ENCODE data around the gene TWF2.

The TWF2 gene

DNA sequence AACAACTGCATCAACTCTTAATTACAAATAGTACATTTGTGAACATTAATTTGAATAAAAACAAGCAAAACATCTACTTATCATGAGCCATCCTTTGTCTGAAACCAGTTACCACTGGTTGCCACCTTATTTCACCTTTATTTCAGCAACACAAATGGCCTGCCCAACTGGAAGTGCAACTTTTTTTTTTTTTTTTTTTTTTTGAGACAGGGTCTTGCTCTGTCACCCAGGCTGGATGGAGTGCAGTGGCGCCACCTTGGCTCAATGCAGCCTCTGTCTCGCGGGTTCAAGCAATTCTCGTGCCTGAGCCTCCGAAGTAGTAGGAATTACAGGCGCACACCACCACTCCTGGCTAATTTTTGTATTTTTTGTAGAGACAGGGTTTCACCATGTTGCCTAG, 26.4 kb upstream of the TWF2 start:
- H3K27ac ChIP-seq (ENCODE audit: low read depth, low read length) = no peak overlapping the region
- H3K36me3 ChIP-seq (ENCODE audit: low read length) = peaks cover 67% of the 10 kb centered on the region
- TF ChIP-seq, protein P1, sequence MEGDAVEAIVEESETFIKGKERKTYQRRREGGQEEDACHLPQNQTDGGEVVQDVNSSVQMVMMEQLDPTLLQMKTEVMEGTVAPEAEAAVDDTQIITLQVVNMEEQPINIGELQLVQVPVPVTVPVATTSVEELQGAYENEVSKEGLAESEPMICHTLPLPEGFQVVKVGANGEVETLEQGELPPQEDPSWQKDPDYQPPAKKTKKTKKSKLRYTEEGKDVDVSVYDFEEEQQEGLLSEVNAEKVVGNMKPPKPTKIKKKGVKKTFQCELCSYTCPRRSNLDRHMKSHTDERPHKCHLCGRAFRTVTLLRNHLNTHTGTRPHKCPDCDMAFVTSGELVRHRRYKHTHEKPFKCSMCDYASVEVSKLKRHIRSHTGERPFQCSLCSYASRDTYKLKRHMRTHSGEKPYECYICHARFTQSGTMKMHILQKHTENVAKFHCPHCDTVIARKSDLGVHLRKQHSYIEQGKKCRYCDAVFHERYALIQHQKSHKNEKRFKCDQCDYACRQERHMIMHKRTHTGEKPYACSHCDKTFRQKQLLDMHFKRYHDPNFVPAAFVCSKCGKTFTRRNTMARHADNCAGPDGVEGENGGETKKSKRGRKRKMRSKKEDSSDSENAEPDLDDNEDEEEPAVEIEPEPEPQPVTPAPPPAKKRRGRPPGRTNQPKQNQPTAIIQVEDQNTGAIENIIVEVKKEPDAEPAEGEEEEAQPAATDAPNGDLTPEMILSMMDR (IDR thresholded peaks at IDR 0.05; ENCODE audit: insufficient read depth, low read length, poor library complexity, severe bottlenecking) = no peak
- no peak for TF ChIP-seq EZH2phosphoT487 (conservative IDR thresholded peaks at IDR 0.05; ENCODE audit: low read length)
- H3K79me2 ChIP-seq (ENCODE audit: insufficient read depth, low read length) = peaks cover 61% of the 10 kb centered on the region
- H3K4me3 ChIP-seq (ENCODE audit: insufficient read depth, low read length, poor library complexity, severe bottlenecking) = no peak overlapping the region
- H3K9ac ChIP-seq (ENCODE audit: low read length) = no peak overlapping the region
- H4K20me1 ChIP-seq (ENCODE audit: low read depth, low read length) = peaks cover 7% of the 10 kb centered on the region; the same call in 1 of the 2 replicates
- no peak overlapping the region for H2AFZ ChIP-seq (ENCODE audit: low read depth, low read length, severe bottlenecking)
- no peaks in the 10 kb centered on the region for H3K9me3 ChIP-seq (ENCODE audit: insufficient read depth, low read length)
- no peaks in the 10 kb centered on the region for H3K27me3 ChIP-seq (ENCODE audit: low read length)
- H3K4me2 ChIP-seq (ENCODE audit: low read depth, low read length, poor library complexity, severe bottlenecking) = no peak overlapping the region
- no peaks in the 10 kb centered on the region for H3K9me2 ChIP-seq (replicated peaks; ENCODE audit: insufficient read depth, low read length)
- H3F3A ChIP-seq (ENCODE audit: insufficient read depth) = peaks cover 7% of the 10 kb centered on the region

DNA sequence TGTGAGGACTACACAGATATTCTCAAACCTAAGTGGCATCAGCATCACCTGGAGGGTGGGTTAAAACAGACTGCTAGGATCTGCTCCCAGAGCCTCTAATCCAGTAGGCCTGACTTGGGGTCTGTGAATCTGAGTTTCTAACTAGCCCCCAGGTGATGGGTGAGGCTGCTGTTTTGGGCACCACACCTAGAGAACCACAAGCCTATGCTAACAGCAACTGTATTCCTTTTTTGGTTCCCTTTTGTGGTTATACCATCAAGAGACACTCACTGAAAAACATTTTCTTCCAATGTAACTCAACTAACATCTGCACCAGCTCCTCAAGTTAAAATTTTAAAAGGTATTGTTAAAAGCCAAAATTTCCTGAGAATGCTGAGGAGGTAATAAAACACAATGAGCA, 23.5 kb upstream of the TWF2 start:
- peaks cover 35% of the 10 kb centered on the region for H3K79me2 ChIP-seq (ENCODE audit: insufficient read depth, low read length)
- H2AFZ ChIP-seq (ENCODE audit: low read depth, low read length, severe bottlenecking) = no peak overlapping the region
- no peaks in the 10 kb centered on the region for H3K27me3 ChIP-seq (ENCODE audit: low read length)
- peaks cover 7% of the 10 kb centered on the region for H3F3A ChIP-seq (ENCODE audit: insufficient read depth)
- H3K9me3 ChIP-seq (ENCODE audit: insufficient read depth, low read length) = no peaks in the 10 kb centered on the region
- H3K9me2 ChIP-seq (replicated peaks; ENCODE audit: insufficient read depth, low read length) = no peaks in the 10 kb centered on the region
- no peak overlapping the region for H3K4me3 ChIP-seq (ENCODE audit: insufficient read depth, low read length, poor library complexity, severe bottlenecking)
- H3K9ac ChIP-seq (ENCODE audit: low read length) = no peak overlapping the region
- no peak overlapping the region for H3K27ac ChIP-seq (ENCODE audit: low read depth, low read length)
- H3K36me3 ChIP-seq (ENCODE audit: low read length) = peaks cover 71% of the 10 kb centered on the region
- H3K4me2 ChIP-seq (ENCODE audit: low read depth, low read length, poor library complexity, severe bottlenecking) = no peak overlapping the region
- peaks cover 6% of the 10 kb centered on the region; the same call in 1 of the 2 replicates for H4K20me1 ChIP-seq (ENCODE audit: low read depth, low read length)
- TF ChIP-seq, protein P1 (IDR thresholded peaks at IDR 0.05; ENCODE audit: insufficient read depth, low read length, poor library complexity, severe bottlenecking) = no peak
- no peak for TF ChIP-seq EZH2phosphoT487 (conservative IDR thresholded peaks at IDR 0.05; ENCODE audit: low read length)

DNA sequence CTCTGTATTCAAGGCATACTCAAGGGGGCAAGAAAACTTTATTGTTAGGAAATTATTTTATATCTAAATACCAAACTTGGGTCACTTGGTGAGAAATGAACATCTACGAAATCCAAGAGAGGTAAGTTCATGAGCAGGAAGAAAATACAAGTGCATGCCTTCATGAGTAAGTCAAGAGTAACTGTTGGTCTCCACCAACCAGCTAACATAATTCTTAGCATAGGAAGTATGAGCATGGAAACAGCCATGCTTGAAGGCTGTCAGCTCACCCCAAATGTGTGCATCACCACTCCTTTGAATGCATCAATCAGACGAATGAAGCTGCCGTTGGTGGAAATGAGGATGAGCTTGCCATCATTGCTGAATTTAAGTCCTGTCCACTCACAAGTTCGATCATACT, 20.5 kb upstream of the TWF2 start:
- peaks cover 25% of the 10 kb centered on the region for H3K79me2 ChIP-seq (ENCODE audit: insufficient read depth, low read length)
- H3K9me2 ChIP-seq (replicated peaks; ENCODE audit: insufficient read depth, low read length) = no peaks in the 10 kb centered on the region
- H4K20me1 ChIP-seq (ENCODE audit: low read depth, low read length) = peaks cover 6% of the 10 kb centered on the region; the same call in 1 of the 2 replicates
- H3K36me3 ChIP-seq (ENCODE audit: low read length) = peaks cover 57% of the 10 kb centered on the region
- no peaks in the 10 kb centered on the region for H3K27me3 ChIP-seq (ENCODE audit: low read length)
- H3K27ac ChIP-seq (ENCODE audit: low read depth, low read length) = no peak overlapping the region
- H3F3A ChIP-seq (ENCODE audit: insufficient read depth) = peaks cover 4% of the 10 kb centered on the region
- TF ChIP-seq, protein P1 (IDR thresholded peaks at IDR 0.05; ENCODE audit: insufficient read depth, low read length, poor library complexity, severe bottlenecking) = no peak
- TF ChIP-seq EZH2phosphoT487 (conservative IDR thresholded peaks at IDR 0.05; ENCODE audit: low read length) = no peak
- H3K9me3 ChIP-seq (ENCODE audit: insufficient read depth, low read length) = no peaks in the 10 kb centered on the region
- no peak overlapping the region for H3K4me3 ChIP-seq (ENCODE audit: insufficient read depth, low read length, poor library complexity, severe bottlenecking)
- H2AFZ ChIP-seq (ENCODE audit: low read depth, low read length, severe bottlenecking) = no peak overlapping the region
- H3K9ac ChIP-seq (ENCODE audit: low read length) = no peak overlapping the region
- H3K4me2 ChIP-seq (ENCODE audit: low read depth, low read length, poor library complexity, severe bottlenecking) = no peak overlapping the region
